ENCODE measurements around the gene CAVIN1.

CAVIN1 gene

DNA sequence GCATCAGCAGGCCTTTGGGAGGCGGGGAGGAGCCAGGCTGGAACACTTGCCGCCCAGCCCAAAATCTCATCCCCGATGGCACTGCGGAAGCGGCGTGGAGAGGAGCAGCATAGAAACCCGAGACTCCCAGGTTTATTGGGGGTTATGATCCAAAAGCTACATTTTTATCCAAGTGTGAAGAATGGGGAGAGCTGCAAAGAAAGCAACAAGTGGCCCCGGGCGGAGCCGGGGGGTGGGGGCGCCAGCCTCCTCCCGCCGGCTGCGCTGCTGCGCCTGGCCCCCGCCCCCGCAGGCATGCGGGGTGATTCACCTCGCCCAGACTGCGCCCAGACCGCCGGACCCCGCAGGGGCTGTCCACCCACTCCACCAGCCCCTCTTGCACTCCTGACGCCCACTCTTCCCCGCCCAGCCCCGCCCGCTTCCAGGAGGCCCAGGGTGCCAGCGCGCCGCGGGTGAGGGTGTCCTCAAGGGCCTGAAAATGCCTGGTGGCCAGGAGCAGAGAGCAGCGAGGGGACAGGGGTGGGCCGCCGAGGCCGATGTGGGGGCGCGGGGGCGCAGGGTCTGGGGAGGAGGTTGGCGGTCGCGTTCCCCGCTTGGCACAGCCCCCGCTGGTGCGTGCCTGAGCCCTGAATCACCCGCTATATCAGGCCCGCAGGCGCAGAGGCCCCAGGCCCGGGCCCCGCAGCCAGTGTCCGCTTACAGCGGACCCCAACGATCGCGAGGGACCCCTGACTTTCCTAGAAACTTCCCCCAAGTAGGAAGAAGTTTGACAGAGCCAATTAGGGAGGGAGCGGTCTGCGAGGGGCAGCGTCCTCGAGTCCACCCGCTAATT, 1.3 kb downstream of the CAVIN1 start (continued):
- no peak for TF ChIP-seq ZFP37 (tag by site-specific recombination; IDR thresholded peaks at IDR 0.05)
- TF ChIP-seq GLIS1 (tag by site-specific recombination; IDR thresholded peaks at IDR 0.05), result peak; percentile 16; the same call in 1 of the 2 replicates
- peak; percentile 86 for TF ChIP-seq HIC1 (tag by site-specific recombination; IDR thresholded peaks at IDR 0.05)
- 0 out of 2 replicates have a peak, but pooled peaks have one; percentile 29 for TF ChIP-seq WT1 (tag by site-specific recombination; IDR thresholded peaks at IDR 0.05)
- TF ChIP-seq KLF17 (tag by site-specific recombination; IDR thresholded peaks at IDR 0.05), result peak; percentile 43; the same call in 1 of the 2 replicates
- no peak for TF ChIP-seq ZNF501 (tag by site-specific recombination; IDR thresholded peaks at IDR 0.05)
- peak; percentile 42 for TF ChIP-seq ZIC2 (tag by site-specific recombination; IDR thresholded peaks at IDR 0.05)
- TF ChIP-seq, protein P1, sequence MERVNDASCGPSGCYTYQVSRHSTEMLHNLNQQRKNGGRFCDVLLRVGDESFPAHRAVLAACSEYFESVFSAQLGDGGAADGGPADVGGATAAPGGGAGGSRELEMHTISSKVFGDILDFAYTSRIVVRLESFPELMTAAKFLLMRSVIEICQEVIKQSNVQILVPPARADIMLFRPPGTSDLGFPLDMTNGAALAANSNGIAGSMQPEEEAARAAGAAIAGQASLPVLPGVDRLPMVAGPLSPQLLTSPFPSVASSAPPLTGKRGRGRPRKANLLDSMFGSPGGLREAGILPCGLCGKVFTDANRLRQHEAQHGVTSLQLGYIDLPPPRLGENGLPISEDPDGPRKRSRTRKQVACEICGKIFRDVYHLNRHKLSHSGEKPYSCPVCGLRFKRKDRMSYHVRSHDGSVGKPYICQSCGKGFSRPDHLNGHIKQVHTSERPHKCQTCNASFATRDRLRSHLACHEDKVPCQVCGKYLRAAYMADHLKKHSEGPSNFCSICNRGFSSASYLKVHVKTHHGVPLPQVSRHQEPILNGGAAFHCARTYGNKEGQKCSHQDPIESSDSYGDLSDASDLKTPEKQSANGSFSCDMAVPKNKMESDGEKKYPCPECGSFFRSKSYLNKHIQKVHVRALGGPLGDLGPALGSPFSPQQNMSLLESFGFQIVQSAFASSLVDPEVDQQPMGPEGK (tag by site-specific recombination; IDR thresholded peaks at IDR 0.05), result peak; percentile 84
- no peak for TF ChIP-seq ZBTB7A (tag by site-specific recombination; IDR thresholded peaks at IDR 0.05; ENCODE audit: low read depth)
- no peak for TF ChIP-seq ZNF404 (tag by site-specific recombination; IDR thresholded peaks at IDR 0.05)
- no peak for TF ChIP-seq ZNF10 (tag by site-specific recombination; IDR thresholded peaks at IDR 0.05)
- peak; percentile 83 for TF ChIP-seq SCRT1 (tag by site-specific recombination; IDR thresholded peaks at IDR 0.05; ENCODE audit: borderline replicate concordance)
- TF ChIP-seq SP2 (tag by site-specific recombination; IDR thresholded peaks at IDR 0.05), result peak; percentile 54
- TF ChIP-seq SCRT2 (tag by site-specific recombination; IDR thresholded peaks at IDR 0.05), result peak; percentile 99
- TF ChIP-seq ZNF341 (tag by site-specific recombination; IDR thresholded peaks at IDR 0.05; ENCODE audit: low read depth), result peak; percentile 82
- peak; percentile 93 for TF ChIP-seq KLF1 (tag by site-specific recombination; IDR thresholded peaks at IDR 0.05)
- TF ChIP-seq EGR2 (tag by site-specific recombination; IDR thresholded peaks at IDR 0.05; ENCODE audit: low read depth), result peak; percentile 95
- peak; percentile 40; the same call in 1 of the 2 replicates for TF ChIP-seq KLF9 (tag by site-specific recombination; IDR thresholded peaks at IDR 0.05; ENCODE audit: low read depth)
- TF ChIP-seq ZNF549 (tag by site-specific recombination; IDR thresholded peaks at IDR 0.05), result no peak

DNA sequence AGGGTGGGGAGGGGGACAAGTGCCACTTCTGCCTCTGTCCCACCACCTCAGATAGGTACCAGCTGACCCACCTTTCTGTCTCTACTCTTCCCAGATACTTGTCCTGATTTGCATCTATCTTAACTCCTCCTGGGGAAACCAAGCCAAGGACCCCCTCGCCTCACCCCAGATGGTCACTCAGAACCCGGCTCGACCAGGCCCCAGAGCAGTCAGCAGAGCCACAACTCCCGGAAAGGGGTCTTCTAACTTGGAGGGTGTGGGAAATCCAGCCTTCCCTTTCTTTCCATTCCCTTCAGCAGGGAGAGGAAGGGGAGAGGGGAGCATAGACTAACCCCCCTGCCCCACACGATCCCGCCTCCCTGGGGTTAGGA, 1.9 kb downstream of the CAVIN1 start:
- POLR2A ChIA-PET, result no interaction called here

More for the DNA sequence above, 1.9 kb downstream of the CAVIN1 start:
- Histone ChIP-seq H3K9me3 (ENCODE audit: control insufficient read depth, insufficient read depth, low read depth, low read length) (no peaks in the 10 kb centered on the region), H3K4me1 (ENCODE audit: control insufficient read depth, insufficient read depth, low read length) (peaks cover 2% of the 10 kb centered on the region), H3K36me3 (ENCODE audit: control insufficient read depth in 2 of 2, insufficient read depth in 1 of 2, low read length in 2 of 2) (no peaks in the 10 kb centered on the region; a peak in 1 of 3 replicates), H3K4me3 (ENCODE audit: low read depth, low read length) (peak overlapping the region; percentile 79), H3K27ac (ENCODE audit: extremely low read depth, low read depth, low read length) (peak overlapping the region; percentile 12; the same call in 1 of the 2 replicates)
- CTCF ChIA-PET, result interaction anchor here (1.3 to 7.0 kb wide), 2 partner anchors 15 to 98 kb away, joined by 3 to 33 read pairs; no protein-coding TSS in a partner anchor
- TF ChIP-seq ZNF623 (tag by site-specific recombination; IDR thresholded peaks at IDR 0.05) (no peak), SALL2 (tag by site-specific recombination; IDR thresholded peaks at IDR 0.05; ENCODE audit: borderline replicate concordance) (no peak), GLIS2 (tag by site-specific recombination; IDR thresholded peaks at IDR 0.05) (no peak; the same call in 1 of the 2 replicates), PRDM1 (tag by site-specific recombination; IDR thresholded peaks at IDR 0.05) (0 out of 2 replicates have a peak, but pooled peaks have one; percentile 36), PRDM10 (tag by site-specific recombination; IDR thresholded peaks at IDR 0.05) (no peak), ZNF366 (tag by site-specific recombination; conservative IDR thresholded peaks at IDR 0.05) (no peak), ZNF549 (tag by site-specific recombination; IDR thresholded peaks at IDR 0.05) (no peak)
- TF ChIP-seq, protein P2, sequence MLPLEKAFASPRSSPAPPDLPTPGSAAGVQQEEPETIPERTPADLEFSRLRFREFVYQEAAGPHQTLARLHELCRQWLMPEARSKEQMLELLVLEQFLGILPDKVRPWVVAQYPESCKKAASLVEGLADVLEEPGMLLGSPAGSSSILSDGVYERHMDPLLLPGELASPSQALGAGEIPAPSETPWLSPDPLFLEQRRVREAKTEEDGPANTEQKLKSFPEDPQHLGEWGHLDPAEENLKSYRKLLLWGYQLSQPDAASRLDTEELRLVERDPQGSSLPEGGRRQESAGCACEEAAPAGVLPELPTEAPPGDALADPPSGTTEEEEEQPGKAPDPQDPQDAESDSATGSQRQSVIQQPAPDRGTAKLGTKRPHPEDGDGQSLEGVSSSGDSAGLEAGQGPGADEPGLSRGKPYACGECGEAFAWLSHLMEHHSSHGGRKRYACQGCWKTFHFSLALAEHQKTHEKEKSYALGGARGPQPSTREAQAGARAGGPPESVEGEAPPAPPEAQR (tag by site-specific recombination; IDR thresholded peaks at IDR 0.05), result no peak

Measured in HEK293 (cell line).